HepG2 (cell line): Measurements from ENCODE around the gene EGFR. TPM values are rescaled to one million over a fixed set of nuclear protein-coding genes. Genes with fewer than 3 reads are reported as not detected.

Experiments
- ATAC-seq: fragments of 200-7000 bp; cut with Tn5 transposase; 3 replicates; pipeline ENCODE4 v1.9.1; 2020; ENCODE audit warnings: mild to moderate bottlenecking, moderate library complexity
- BruUV-seq: library from RNA; stranded (reverse); fragments of 400-500 nt; replicated peaks from 2 replicates; lab custom pipeline; 2021; lab: Mats Ljungman, UMichigan
- CTCF ChIA-PET: fragments of 300-600 bp; formaldehyde crosslinking; extraction: SDS; loops from one replicate; lab custom pipeline; 2021; ENCODE audit warnings: low total read pairs, inconsistent platforms, low intra/inter-chr PET ratio; lab: Yijun Ruan, JAX
- POLR2A ChIA-PET: fragments of 350-600 bp; sonication (Branson Sonifier 250); formaldehyde crosslinking; loops from one replicate; lab custom pipeline; 2020; ENCODE audit warnings: antibody characterized with exemption, inconsistent platforms; lab: Yijun Ruan, JAX
- DNase-seq: peaks from one replicate; pipeline ENCODE4 v3.0.0-alpha.2; 2015; ENCODE audit warnings: low spot score
- FAIRE-seq: peaks from 3 replicates; lab custom pipeline; 2011; peaks lifted over from hg19 to GRCh38; lab: Jason Lieb, UNC
- H2AFZ ChIP-seq: one replicate; pipeline ENCODE4 v1.6.1; 2011; ENCODE audit warnings: low read length, inconsistent platforms
- H3K27ac ChIP-seq: fragments of 300-600 bp; 3 replicates; pipeline ENCODE4 v1.8.0; 2011; ENCODE audit warnings: mixed run types, mild to moderate bottlenecking, mixed read lengths, low read length, inconsistent platforms; ENCODE audit not compliant: insufficient read depth; ENCODE audit errors: extremely low read length
- H3K27me3 ChIP-seq, 2 experiments: fragments of 200-600 bp in 1 of 2; 2 replicates in 1 of 2; 3 replicates in 1 of 2; pipeline versions ENCODE4 v1.6.0 to v1.8.0; 2011; ENCODE audit warnings: low read length in 2 of 2, mild to moderate bottlenecking in 2 of 2, moderate library complexity in 2 of 2, inconsistent platforms in 1 of 2; ENCODE audit not compliant: insufficient read depth in 2 of 2, control insufficient read depth in 1 of 2
- H3K36me3 ChIP-seq, 2 experiments: fragments of 200-600 bp in 1 of 2; replicated peaks in 1 of 2; 2 replicates in 1 of 2; 3 replicates in 1 of 2; pipeline versions ENCODE4 v1.5.1 to v1.8.0; 2011; ENCODE audit warnings: low read length in 2 of 2, inconsistent platforms in 1 of 2; ENCODE audit not compliant: insufficient read depth in 2 of 2, control insufficient read depth in 1 of 2
- H3K4me1 ChIP-seq: 2 replicates; pipeline ENCODE4 v1.5.1; 2012; ENCODE audit warnings: low read length, inconsistent platforms; ENCODE audit not compliant: insufficient read depth
- H3K4me2 ChIP-seq: 2 replicates; pipeline ENCODE4 v1.6.0; 2011; ENCODE audit warnings: low read depth, low read length, inconsistent platforms
- H3K4me3 ChIP-seq, 3 experiments: fragments of 200-600 bp in 1 of 3; sonication (generic), shearing (Covaris generic) in 1 of 3; replicated peaks in 1 of 3; 2 replicates each; pipeline ENCODE4 v1.5.1; 2011 to 2016; ENCODE audit warnings: low read length in 3 of 3, inconsistent platforms in 2 of 3, low read depth in 2 of 3, mild to moderate bottlenecking in 2 of 3, control low read depth in 1 of 3, mixed read lengths in 1 of 3; ENCODE audit not compliant: insufficient read depth in 1 of 3
- H3K79me2 ChIP-seq: one replicate; pipeline ENCODE4 v1.6.1; 2011; ENCODE audit warnings: low read length, inconsistent platforms; ENCODE audit not compliant: insufficient read depth
- H3K9ac ChIP-seq: 2 replicates; pipeline ENCODE4 v1.6.0; 2011; ENCODE audit warnings: mild to moderate bottlenecking, low read depth, low read length, inconsistent platforms; ENCODE audit not compliant: insufficient read depth
- H3K9me3 ChIP-seq: 2 replicates; pipeline ENCODE4 v1.5.1; 2012; ENCODE audit warnings: mild to moderate bottlenecking, low read length
- H4K20me1 ChIP-seq: 2 replicates; pipeline ENCODE4 v1.6.0; 2011; ENCODE audit warnings: inconsistent platforms, mild to moderate bottlenecking, low read length, moderate library complexity; ENCODE audit not compliant: insufficient read depth
- AHDC1 ChIP-seq: sonication (generic); formaldehyde crosslinking; IDR thresholded peaks from 2 replicates; pipeline ENCODE4 v1.5.1; 2020; ENCODE audit warnings: mild to moderate bottlenecking, missing genetic modification reagents, borderline replicate concordance
- ATM ChIP-seq: fragments of 450-650 bp; IDR thresholded peaks from 2 replicates; pipeline ENCODE4 v1.7.1; 2017; ENCODE audit warnings: mild to moderate bottlenecking, borderline replicate concordance
- HOXA7 ChIP-seq: sonication (generic); formaldehyde crosslinking; IDR thresholded peaks from 2 replicates; pipeline ENCODE4 v1.8.1; 2022; ENCODE audit warnings: mild to moderate bottlenecking, missing genetic modification reagents, moderate library complexity
- MZF1 ChIP-seq: sonication (generic); formaldehyde crosslinking; IDR thresholded peaks from 2 replicates; pipeline ENCODE4 v1.8.1; 2023; ENCODE audit warnings: mild to moderate bottlenecking, missing genetic modification reagents, borderline replicate concordance
- NCOA2 ChIP-seq: sonication (generic); formaldehyde crosslinking; IDR thresholded peaks from 2 replicates; pipeline ENCODE4 v1.8.0; 2022; ENCODE audit warnings: inconsistent platforms
- NRL ChIP-seq: sonication (generic); formaldehyde crosslinking; IDR thresholded peaks from 2 replicates; pipeline ENCODE4 v1.5.0; 2020; ENCODE audit warnings: missing genetic modification reagents, mild to moderate bottlenecking, moderate library complexity, borderline replicate concordance
- PRDM15 ChIP-seq: sonication (generic); formaldehyde crosslinking; IDR thresholded peaks from 2 replicates; pipeline ENCODE4 v1.4.0; 2020; ENCODE audit warnings: missing genetic modification reagents
- TGIF2 ChIP-seq: IDR thresholded peaks from 2 replicates; pipeline ENCODE4 v1.6.1; 2016; ENCODE audit warnings: control low read depth, missing compliant biosample characterization
- TIGD3 ChIP-seq: sonication (generic); formaldehyde crosslinking; IDR thresholded peaks from 2 replicates; pipeline ENCODE4 v1.5.1; 2020; ENCODE audit warnings: mild to moderate bottlenecking, missing genetic modification reagents, borderline replicate concordance
- XBP1 ChIP-seq: sonication (generic); formaldehyde crosslinking; IDR thresholded peaks from 2 replicates; pipeline ENCODE4 v1.5.0; 2020; ENCODE audit warnings: missing genetic modification reagents
- ZBTB8A ChIP-seq: sonication (generic); formaldehyde crosslinking; IDR thresholded peaks from 2 replicates; pipeline ENCODE4 v1.4.0; 2020; ENCODE audit warnings: mild to moderate bottlenecking, low read depth, missing genetic modification reagents, borderline replicate concordance
- WGBS: methylation state at CpG from one replicate; pipeline ENCODE4 v1.1.6; 2017; ENCODE audit warnings: low lambda C conversion rate; 5-methylcytosine and 5-hydroxymethylcytosine counted together
- in situ Hi-C: cut with HindIII; loops from 2 replicates; pipeline ENCODE4 v1.10.0; 2017; ENCODE audit warnings: low pct_unique_long_range_greater_than_20kb; ENCODE audit not compliant: extremely low pct_ligation_motif_present
- intact Hi-C: fragments of 100-400 bp; cut with micrococcal nuclease; formaldehyde crosslinking; loops from one replicate; pipeline ENCODE4 v1.10.0; 2022; ENCODE audit not compliant: unreplicated experiment
- polyA plus RNA-seq, 8 experiments: library from polyadenylated mRNA; depleted of rRNA in 3 of 8; stranded (reverse) in 7 of 8; unstranded in 1 of 8; fragments of >200 nt; fragmentation: Illumina TruSeq in 4 of 8; extraction: Trizol in 4 of 8; gene quantifications; 2 replicates each; pipeline versions ENCODE4 v1.2.1 to v1.2.3, GENCODE V29; 2011 to 2016; ENCODE audit warnings: low read depth in 4 of 8, missing spikeins in 1 of 8, mixed read lengths in 1 of 8; ENCODE audit not compliant: insufficient read depth in 1 of 8
- total RNA-seq, 5 experiments: library from RNA; depleted of rRNA; stranded (reverse); fragments of >200 nt; fragmentation: Illumina TruSeq; extraction: Trizol; gene quantifications; 2 replicates each; pipeline ENCODE4 v1.2.3, GENCODE V29; 2016; ENCODE audit warnings: low read depth in 1 of 5

Gene EGFR
- total and polyA plus RNA-seq, 2 of the 13 experiments (the other 11 are each of a cell fraction or from before 2014, with no cell fraction given): 7.0 to 10.0 TPM

- TF ChIP-seq TIGD3 (no peak), HOXA7 (CRISPR knock-in tag) (no peak), ZBTB8A (CRISPR knock-in tag) (no peak)
Observed at GRCh38 chr7:55110282-55110992, 91.6 kb downstream of the EGFR start (continued).

- in situ Hi-C loops (no loop called here), intact Hi-C loops (no loop called here)
- Histone ChIP-seq H3K9ac (no peak overlapping the region), H3K4me2 (no peak overlapping the region), H3K4me1 (peaks cover 34% of the 10 kb centered on the region), H4K20me1 (no peaks in the 10 kb centered on the region), H3K9me3 (no peaks in the 10 kb centered on the region), H3K79me2 (no peaks in the 10 kb centered on the region), H3K27ac (no peak overlapping the region), H3K27me3 (no peaks in the 10 kb centered on the region), H2AFZ (no peak overlapping the region), H3K36me3 (no peaks in the 10 kb centered on the region), H3K4me3 (no peak overlapping the region)
- no peak for FAIRE-seq
- BruUV-seq: no TSS peak
- no peak for DNase-seq
- ChIA-PET CTCF (no interaction called here), POLR2A (no interaction called here)
- WGBS: 92% methylated on average over 9 of the region's 9 CpGs
- ATAC-seq: no peak
- TF ChIP-seq MZF1 (CRISPR knock-in tag) (no peak), NRL (no peak), NCOA2 (CRISPR knock-in tag) (no peak), TGIF2 (CRISPR knock-in tag) (no peak), PRDM15 (CRISPR knock-in tag) (no peak), ATM (no peak), AHDC1 (no peak), XBP1 (no peak)
Observed at GRCh38 chr7:55110993-55111361, 92.2 kb downstream of the EGFR start.
